ENCODE data around the gene ZNF552. TPM values are rescaled to one million over a fixed set of nuclear protein-coding genes. Genes with fewer than 3 reads are reported as not detected.

Gene ZNF552
- total and polyA plus RNA-seq, 2 of the 13 experiments (the other 11 are each of a cell fraction or from before 2014, with no cell fraction given) = 8.1 to 16.6 TPM

- no peak for TF ChIP-seq ZNF589 (CRISPR knock-in tag; conservative IDR thresholded peaks at IDR 0.05)
- TF ChIP-seq ZBTB20 (CRISPR knock-in tag; IDR thresholded peaks at IDR 0.05; ENCODE audit: borderline replicate concordance, low read depth) = no peak
- no peak for TF ChIP-seq ISX (CRISPR knock-in tag; conservative IDR thresholded peaks at IDR 0.05)
- no peak for TF ChIP-seq KLF13 (CRISPR knock-in tag; IDR thresholded peaks at IDR 0.05)
- TF ChIP-seq ZBTB49 (CRISPR knock-in tag; IDR thresholded peaks at IDR 0.05; ENCODE audit: borderline replicate concordance) = no peak
- TF ChIP-seq ZNF761 (CRISPR knock-in tag; conservative IDR thresholded peaks at IDR 0.05) = 0 out of 2 replicates have a peak, but pooled peaks have one; percentile 47
- no peak for TF ChIP-seq ZNF746 (CRISPR knock-in tag; IDR thresholded peaks at IDR 0.05)
- no peak for TF ChIP-seq ZNF207 (IDR thresholded peaks at IDR 0.05; ENCODE audit: borderline replicate concordance)
- no peak for TF ChIP-seq MAZ (IDR thresholded peaks at IDR 0.05; ENCODE audit: borderline replicate concordance, low read depth, low read length)
- no peak for TF ChIP-seq MAZ (CRISPR knock-in tag; IDR thresholded peaks at IDR 0.05; ENCODE audit: low read depth)
- TF ChIP-seq STAT6 (CRISPR knock-in tag; IDR thresholded peaks at IDR 0.05; ENCODE audit: borderline replicate concordance) = no peak
- peak; percentile 61; the same call in 1 of the 2 replicates for TF ChIP-seq ZNF230 (CRISPR knock-in tag; IDR thresholded peaks at IDR 0.05)
- no peak for TF ChIP-seq NKX3-1 (CRISPR knock-in tag; IDR thresholded peaks at IDR 0.05)
- TF ChIP-seq ZNF780A (CRISPR knock-in tag; IDR thresholded peaks at IDR 0.05) = no peak
- TF ChIP-seq SP5 (CRISPR knock-in tag; IDR thresholded peaks at IDR 0.05; ENCODE audit: borderline replicate concordance, low read depth) = peak; percentile 32; the same call in 1 of the 2 replicates
- no peak for TF ChIP-seq CREB3 (CRISPR knock-in tag; IDR thresholded peaks at IDR 0.05)
- peak; percentile 59; the same call in 1 of the 2 replicates for TF ChIP-seq ZBTB38 (CRISPR knock-in tag; IDR thresholded peaks at IDR 0.05)
- TF ChIP-seq KDM3A (CRISPR knock-in tag; IDR thresholded peaks at IDR 0.05; ENCODE audit: low read depth) = no peak
- no peak for TF ChIP-seq HNRNPH1 (optimal IDR thresholded peaks at IDR 0.05; ENCODE audit: low read depth, low read length)
- no peak for TF ChIP-seq NCOR1 (IDR thresholded peaks at IDR 0.05; ENCODE audit: borderline replicate concordance, low read length)
- TF ChIP-seq MBNL3 (CRISPR knock-in tag; conservative IDR thresholded peaks at IDR 0.05) = no peak
- no peak for TF ChIP-seq MZF1 (CRISPR knock-in tag; IDR thresholded peaks at IDR 0.05; ENCODE audit: borderline replicate concordance)
- no peak for TF ChIP-seq RBM39 (IDR thresholded peaks at IDR 0.05; ENCODE audit: low read depth, low read length, poor library complexity, severe bottlenecking)
- no peak for TF ChIP-seq AKAP8 (CRISPR knock-in tag; IDR thresholded peaks at IDR 0.05)
Measured at GRCh38 chr19:57819475-57820148, 4.9 kb upstream of the ZNF552 start (continued).
